A549 (cell line): ENCODE results near the gene NSD1.

Experiments used
- BHLHE40 ChIP-seq: IDR thresholded peaks from 2 replicates; pipeline ENCODE4 v1.6.1; 2012; ENCODE audit warnings: low read depth, low read length, inconsistent platforms
- CEBPB ChIP-seq, 2 experiments: fragments of >200 bp in 1 of 2; sonication (Bioruptor Twin) in 1 of 2; formaldehyde crosslinking in 1 of 2; IDR thresholded peaks; 2 replicates each; pipeline ENCODE4 v1.6.1; 2012 to 2016
- CTCF ChIP-seq: fragments of >200 bp; sonication (Bioruptor Twin); formaldehyde crosslinking; IDR thresholded peaks from 3 replicates; pipeline ENCODE4 v1.5.1; 2016
- EP300 ChIP-seq, 2 experiments: fragments of >200 bp; sonication (Bioruptor Twin); formaldehyde crosslinking; IDR thresholded peaks; 2 replicates in 1 of 2; 3 replicates in 1 of 2; pipeline ENCODE4 v1.6.1; 2016 to 2017
- HDAC2 ChIP-seq: fragments of 200-600 bp; sonication (generic); IDR thresholded peaks from 2 replicates; pipeline ENCODE4 v1.6.1; 2016
- KDM5A ChIP-seq: fragments of 200-600 bp; sonication (generic); IDR thresholded peaks from 2 replicates; pipeline ENCODE4 v1.6.1; 2016; ENCODE audit warnings: antibody characterized with exemption, mild to moderate bottlenecking
- MAX ChIP-seq: IDR thresholded peaks from 2 replicates; pipeline ENCODE4 v1.6.1; 2012
- POLR2AphosphoS2 ChIP-seq: conservative IDR thresholded peaks from 2 replicates; pipeline ENCODE4 v1.6.1; 2012; ENCODE audit warnings: low read length, improper control_type of control experiment, inconsistent platforms
- RCOR1 ChIP-seq: fragments of 150-350 bp; IDR thresholded peaks from 2 replicates; pipeline ENCODE4 v1.6.1; 2014; ENCODE audit warnings: antibody characterized with exemption, low read length, low read depth
- REST ChIP-seq: fragments of 200-600 bp; sonication (generic); IDR thresholded peaks from 2 replicates; pipeline ENCODE4 v1.6.1; 2016; ENCODE audit warnings: antibody characterized with exemption, mild to moderate bottlenecking, moderate library complexity
- RFX5 ChIP-seq: fragments of 450-650 bp; IDR thresholded peaks from 2 replicates; pipeline ENCODE4 v1.7.1; 2014; ENCODE audit warnings: antibody characterized with exemption, mild to moderate bottlenecking, moderate library complexity
- SMC3 ChIP-seq: fragments of >200 bp; sonication (Bioruptor Twin); formaldehyde crosslinking; IDR thresholded peaks from 3 replicates; pipeline ENCODE4 v1.6.1; 2018; ENCODE audit warnings: inconsistent platforms
- USF2 ChIP-seq: fragments of 450-650 bp; IDR thresholded peaks from 2 replicates; pipeline ENCODE4 v1.6.1; 2014; ENCODE audit warnings: antibody characterized with exemption

- TF ChIP-seq RCOR1 = no peak
- no peak for TF ChIP-seq REST
- TF ChIP-seq EP300 (IDR thresholded peaks at IDR 0.05) = no peak; a peak in 1 of 5 replicates
- no peak for TF ChIP-seq HDAC2
- no peak for TF ChIP-seq CTCF
- TF ChIP-seq RFX5 = no peak
- no peak for TF ChIP-seq KDM5A
- TF ChIP-seq CEBPB (IDR thresholded peaks at IDR 0.05) = no peak
- no peak; the same call in none of the 2 replicates for TF ChIP-seq MAX
- no peak for TF ChIP-seq BHLHE40
- TF ChIP-seq SMC3 = no peak
- TF ChIP-seq USF2 = no peak
- TF ChIP-seq POLR2AphosphoS2 = no peak
These were observed 502 bp downstream of the NSD1 start for GRCh38 chr5:177133853-177134696.
